GM19467 (cell line): ENCODE results near the gene AJM1.
A peak's percentile ranks its signal among the peaks of the same experiment; 100 is the strongest.
"Not testable (repeated sequence)": the region's sequence is repeated elsewhere in the genome, so short reads cannot be mapped to it uniquely, and the experiment has no call there.

Experiments used
- ATAC-seq: cut with Tn5 transposase; IDR thresholded peaks from one replicate; pipeline ENCODE4 v1.9.1; 2021; ENCODE audit warnings: mild to moderate bottlenecking, moderate library complexity; ENCODE audit not compliant: unreplicated experiment

The AJM1 gene

DNA sequence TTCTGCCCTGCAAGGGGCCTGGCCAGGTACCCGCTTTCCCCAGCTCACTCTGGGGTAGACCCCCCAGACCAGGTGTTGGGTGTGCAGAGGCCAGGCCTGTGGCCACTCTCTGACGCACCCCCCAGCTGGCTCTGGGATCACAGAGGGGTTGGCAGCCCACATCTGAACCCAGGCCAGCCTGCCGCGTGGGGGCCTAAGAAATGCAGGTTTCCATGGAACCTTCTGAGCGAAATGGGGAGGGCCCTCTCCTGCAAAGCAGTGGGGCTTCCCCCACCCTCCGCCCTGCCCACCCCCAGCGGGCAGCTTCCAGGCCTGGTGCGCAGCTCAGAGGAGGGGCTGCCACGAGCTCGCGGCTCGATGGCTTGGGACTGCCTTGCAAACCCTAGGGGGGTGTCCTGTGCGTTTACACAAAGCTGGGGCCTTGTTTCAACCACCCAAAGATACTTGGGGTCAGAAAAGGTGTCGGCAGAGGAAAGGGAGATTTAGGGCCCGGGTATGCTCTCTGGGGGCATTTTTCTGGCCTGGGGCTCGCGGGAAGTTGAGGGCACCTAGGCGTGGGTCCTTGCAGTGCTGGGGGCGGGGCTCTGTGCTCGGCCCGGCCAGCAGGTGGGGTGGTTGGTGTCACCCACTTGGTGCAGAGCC lies 1.0 kb downstream of the AJM1 start:
- not testable (repeated sequence) for ATAC-seq

DNA sequence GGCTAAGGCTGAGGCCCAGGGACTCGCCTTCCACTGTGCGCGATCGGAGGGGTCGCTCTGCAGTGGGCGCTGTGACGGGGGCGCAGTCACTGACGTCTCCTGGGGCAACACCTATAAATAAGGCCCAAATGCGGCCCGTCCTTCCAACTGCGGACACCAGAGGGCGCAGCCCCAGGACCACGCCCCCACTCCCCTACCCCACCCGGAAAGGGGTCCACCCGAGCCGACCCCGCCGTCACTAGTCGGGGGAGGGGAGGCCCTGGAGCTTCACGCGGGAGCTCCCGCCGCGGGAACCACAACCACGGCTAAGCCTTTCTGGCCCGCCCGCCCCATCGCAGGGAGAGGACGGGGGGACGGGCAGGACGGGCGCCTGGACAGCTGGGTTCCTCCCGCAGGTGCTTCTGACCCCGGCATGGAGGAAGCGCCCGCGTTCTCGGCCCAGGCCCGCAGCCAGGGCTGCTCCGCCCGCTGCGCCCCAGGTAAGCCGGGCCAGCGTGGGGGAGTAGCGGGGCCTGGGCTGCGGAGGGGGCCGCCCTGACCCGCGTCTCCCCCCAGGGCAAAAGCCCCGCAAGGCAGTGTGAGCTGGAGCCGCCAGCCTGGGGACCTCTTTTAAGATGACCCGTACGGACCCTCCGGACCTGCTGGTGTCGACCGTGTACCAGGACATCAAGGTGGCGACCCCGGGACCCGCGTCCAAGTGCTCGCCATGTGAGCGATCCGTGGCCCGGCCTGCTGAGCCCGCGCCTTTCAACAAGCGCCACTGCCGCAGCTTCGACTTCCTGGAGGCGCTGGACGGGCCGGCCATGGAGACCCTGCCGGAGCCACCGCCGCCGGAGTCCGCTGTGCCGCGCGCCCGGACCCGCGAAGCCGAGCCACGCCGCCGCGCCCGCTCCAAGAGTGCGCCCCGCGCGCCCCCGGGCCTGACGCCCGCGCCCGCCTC lies 1.8 kb downstream of the AJM1 start:
- ATAC-seq, result not testable (repeated sequence)

DNA sequence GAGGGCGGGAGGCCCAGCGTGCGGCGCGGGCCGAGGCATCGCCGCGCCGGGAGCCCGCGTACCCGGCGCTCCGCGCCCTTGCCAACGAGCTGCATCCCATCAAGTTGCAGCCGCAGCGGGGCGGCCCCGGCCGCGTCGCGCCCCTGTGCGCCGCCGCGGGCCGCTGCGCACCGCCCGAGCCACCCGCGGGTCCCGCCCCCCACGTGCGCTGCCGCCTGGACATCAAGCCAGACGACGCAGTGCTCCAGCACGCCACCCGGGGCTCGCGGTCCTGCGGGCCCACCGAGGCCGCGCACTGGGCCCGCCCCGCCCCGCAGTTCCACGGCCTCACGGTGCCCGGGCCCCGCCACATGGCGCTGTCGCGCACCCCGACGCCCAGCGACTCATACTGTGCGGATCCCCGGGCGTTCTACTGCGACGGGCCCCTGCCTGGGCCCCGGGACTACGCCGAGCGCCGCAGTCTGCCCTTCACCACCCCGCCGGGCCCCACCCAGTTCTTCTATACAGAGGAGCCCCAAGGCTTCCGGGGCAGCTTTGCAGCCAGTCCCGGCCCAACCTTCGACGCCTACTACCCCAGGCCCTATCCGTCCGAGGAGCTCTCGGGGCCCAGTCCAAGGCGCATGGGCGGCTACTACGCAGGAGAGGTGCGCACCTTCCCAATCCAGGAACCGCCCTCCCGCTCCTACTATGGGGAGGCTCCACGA lies 2.6 kb downstream of the AJM1 start:
- ATAC-seq, result no peak

- no peak for ATAC-seq
Measured at GRCh38 chr9:136845465-136846260, 3.4 kb downstream of the AJM1 start.

GRCh38 chr9:136846376-136847087 lies 4.3 kb downstream of the AJM1 start:
- no peak for ATAC-seq

DNA sequence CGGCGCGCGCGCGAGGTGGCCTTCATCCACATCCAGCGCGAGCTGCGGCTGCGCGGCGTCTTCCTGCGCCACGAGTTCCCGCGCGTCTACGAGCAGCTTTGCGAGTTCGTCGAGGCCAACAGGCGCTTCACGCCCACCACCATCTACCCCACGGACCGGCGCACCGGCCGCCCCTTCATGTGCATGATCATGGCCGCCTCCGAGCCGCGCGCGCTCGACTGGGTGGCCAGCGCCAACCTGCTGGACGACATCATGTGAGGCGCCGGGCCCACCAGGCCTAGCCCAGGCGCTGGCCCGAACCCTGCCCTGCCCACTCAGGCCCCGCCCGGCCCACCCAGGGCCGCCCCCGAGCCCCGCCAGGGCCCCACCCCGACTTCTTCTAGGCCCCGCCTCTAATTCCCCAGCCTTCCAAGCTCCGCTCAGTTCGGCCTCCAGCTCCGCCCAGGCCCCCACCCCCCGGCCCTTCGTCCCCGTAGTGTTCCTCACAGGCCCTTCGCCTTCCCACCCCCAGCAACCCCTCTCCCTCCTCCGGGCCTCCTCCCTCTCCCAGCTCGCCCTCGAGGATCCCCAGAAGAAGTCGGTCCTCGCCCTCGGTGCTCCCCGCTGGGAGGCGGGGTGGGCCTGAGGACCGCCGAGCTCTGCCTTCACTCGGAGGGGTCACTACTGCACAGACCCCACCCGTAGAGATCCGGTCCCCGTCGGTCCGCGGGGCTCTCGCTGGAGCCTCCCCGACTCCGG lies 5.0 kb downstream of the AJM1 start:
- ATAC-seq, result no peak

DNA sequence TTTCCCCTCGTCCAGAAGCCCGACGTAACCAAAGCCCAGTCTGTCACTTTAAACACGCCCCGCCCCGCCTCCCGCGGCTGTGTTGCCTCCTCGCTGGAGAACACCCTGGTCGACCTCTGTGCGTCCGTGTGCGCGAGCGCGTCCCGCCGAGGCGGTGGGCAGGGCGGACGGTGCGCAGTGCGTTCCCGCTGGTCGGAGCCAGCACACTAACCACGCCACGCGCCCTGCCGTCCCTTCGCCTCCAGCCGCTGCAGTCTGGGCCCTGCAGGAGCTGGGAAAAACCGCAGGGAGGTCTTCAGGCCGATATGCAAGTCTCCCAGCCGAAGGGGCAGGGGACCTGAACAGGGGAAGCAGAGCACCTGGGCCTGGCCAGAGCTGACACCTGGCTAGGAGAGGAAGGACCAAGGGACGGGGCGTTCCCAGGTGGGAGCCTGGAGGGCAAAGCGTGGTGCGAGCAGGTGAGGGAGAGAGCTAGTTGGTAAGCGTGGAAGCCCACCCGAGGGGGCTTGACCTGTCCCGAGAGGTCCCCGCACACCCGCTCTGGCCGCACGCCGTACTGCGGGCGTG lies 5.6 kb downstream of the AJM1 start:
- no peak for ATAC-seq

DNA sequence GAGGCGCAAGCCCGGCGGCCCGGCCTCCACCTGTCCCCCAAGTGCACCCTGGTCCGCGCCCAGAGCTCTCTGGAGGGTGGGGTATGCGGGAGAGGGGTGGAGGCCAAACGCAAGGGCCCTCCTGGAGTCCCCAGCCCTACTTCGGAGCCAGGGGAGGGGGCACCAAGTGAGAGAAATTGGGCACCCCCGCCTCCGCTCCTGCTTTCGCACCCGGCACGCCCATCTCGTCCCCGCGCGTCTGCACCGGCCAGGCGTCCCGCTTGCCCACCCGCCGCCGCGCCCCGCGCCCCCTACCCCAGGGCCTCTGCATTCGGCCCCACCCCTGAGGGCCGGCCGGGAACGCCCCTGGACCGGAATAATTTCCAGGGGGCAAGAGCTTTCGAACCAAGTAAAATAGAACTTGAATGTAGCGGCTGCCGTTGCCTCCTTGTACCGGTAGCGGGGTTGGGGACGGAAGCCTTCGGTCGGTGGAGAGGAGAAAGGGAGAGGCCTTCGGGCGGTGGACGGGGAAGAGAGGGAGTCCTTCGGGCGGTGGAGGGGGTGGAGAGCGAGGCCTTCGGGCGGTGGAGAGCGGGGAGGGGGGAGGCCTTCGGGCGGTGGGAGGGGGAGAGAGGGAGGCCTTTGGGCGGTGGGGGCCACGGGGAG lies 6.2 kb downstream of the AJM1 start:
- no peak for ATAC-seq

GRCh38 chr9:136849038-136849959 lies 7.0 kb downstream of the AJM1 start, which contains the start of gene PHPT1:
TSS of gene PHPT1 (plus strand) at chr9:136849409. CDS start at chr9:136849431, 22 bp downstream.
- peak; percentile 81 for ATAC-seq

DNA sequence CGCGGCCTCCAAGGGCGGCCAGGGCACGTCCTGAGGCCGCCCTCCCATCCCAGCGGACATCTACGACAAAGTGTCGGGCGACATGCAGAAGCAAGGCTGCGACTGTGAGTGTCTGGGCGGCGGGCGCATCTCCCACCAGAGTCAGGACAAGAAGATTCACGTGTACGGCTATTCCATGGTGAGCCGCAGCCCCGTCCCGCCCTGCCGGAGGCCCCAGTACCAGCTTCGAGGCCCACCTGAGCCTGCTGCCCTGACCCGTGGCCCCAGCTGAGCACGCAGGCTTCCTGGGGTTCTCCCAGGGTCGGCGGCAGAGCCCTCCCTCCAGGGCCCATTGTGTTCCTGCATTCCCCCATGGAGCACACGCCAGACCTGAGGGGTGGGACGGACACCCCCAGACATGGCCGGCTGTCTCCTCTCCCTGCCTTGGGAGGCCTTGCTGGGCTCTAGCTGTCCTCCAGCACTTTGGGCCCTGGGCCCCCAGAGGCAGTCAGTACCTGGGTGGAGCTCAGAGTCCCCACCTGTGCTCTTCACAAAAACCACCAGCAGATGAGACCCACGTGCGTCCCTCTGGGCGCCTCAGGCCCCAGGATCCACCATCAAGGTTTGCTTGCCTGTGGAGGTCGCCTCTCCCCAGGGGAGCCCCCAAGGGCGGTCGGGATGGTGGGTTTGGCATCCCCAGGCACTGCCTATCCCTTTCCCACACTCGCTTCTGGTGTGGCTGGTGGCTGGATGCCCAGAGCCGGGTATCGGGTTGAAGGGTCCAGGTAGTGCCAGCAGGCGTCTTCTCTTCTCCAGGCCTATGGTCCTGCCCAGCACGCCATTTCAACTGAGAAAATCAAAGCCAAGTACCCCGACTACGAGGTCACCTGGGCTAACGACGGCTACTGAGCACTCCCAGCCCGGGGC lies 7.9 kb downstream of the AJM1 start:
- ATAC-seq, result no peak

DNA sequence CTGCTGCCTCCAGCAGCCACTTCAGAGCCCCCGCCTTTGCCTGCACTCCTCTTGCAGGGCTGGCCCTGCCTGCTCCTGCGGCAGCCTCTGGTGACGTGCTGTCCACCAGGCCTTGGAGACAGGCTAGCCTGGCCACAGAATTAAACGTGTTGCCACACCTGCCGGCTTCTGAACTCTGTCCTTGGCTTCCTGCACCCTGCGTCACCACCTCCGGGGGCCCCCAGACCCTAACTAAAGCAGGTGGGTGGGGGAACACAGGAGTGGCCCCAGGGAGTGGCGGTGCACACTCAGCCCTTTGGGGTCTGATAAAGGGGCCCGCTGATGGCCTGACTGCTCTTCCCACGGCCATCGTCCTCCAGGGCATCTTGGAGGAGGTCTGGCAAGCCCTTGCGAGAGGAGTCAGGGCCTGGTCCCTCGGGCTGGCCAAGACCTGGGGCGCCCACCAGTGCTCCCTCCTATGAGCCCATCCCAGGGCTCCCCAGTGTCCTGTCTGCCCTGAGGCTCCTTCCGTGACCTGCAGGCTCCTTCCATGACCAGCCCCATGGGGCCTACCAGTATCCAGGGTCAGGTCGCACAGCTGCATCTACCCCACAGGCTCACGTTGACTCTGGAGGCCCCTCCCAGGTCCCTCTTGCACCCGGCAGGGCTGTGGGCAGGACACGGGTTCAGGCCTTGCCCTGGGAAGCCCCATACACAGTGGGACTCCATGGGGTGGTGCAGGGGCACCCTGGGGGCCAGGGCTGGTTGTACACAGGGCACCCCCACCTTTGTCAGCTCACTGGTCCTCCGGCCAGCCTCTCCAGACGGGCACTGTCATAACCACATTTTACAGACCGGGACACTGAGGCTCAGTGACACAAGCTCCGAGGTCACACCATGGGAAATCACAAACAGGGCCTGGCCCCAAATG lies 8.8 kb downstream of the AJM1 start:
- no peak for ATAC-seq

GRCh38 chr9:136851941-136852663 lies 9.8 kb downstream of the AJM1 start, which contains the start of gene MAMDC4:
TSS of gene MAMDC4 (plus strand) at chr9:136852346. CDS start at chr9:136852417, 71 bp downstream.
- ATAC-seq, result no peak

GRCh38 chr9:136852664-136853595 lies 10.7 kb downstream of the AJM1 start:
- ATAC-seq, result no peak
